HG03521 (cell line): ENCODE results near the gene PLCD3.

Experiments
- ATAC-seq: cut with Tn5 transposase; IDR thresholded peaks from one replicate; pipeline ENCODE4 v1.9.1; 2021; ENCODE audit warnings: mild to moderate bottlenecking, moderate library complexity; ENCODE audit not compliant: unreplicated experiment

PLCD3 gene

DNA sequence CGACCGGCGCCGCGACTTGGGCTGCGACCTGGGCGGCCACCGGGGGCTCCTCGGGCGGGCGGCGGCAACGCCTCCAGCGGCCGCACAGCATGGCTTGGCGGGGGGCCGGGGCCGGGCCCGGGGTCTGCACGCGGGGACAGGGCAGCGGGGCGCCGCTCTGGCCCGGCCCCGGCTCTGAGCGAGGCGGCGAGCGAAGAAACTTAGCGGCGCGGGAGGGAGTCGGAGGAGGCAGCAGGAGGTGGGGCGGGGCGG is at the start of gene PLCD3:
Gene PLCD3 (minus strand): TSS at position 196 of the 252 bp plus-strand sequence. CDS start 105 bp downstream, at position 91.
- ATAC-seq = no peak

DNA sequence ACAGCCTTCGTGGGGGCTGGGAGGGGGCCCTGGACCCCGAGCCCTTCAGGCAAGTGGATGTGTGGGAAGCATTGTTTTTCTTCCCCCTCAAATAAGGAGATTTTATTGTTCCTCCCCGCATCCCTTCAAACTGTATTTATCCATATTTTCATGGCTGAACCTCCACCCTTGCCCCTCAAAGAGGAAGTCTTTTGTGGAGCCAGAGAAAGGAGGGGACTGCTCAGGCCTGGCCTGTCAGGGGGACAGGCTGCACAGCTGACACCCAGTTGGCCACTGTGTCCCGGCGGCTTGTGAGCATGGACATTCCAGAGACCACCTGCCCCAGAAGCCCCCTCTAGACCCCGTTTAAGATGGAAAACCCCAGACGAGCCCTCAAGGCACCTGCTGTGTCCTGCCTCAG is 45.2 kb upstream of the PLCD3 start:
- no peak for ATAC-seq

DNA sequence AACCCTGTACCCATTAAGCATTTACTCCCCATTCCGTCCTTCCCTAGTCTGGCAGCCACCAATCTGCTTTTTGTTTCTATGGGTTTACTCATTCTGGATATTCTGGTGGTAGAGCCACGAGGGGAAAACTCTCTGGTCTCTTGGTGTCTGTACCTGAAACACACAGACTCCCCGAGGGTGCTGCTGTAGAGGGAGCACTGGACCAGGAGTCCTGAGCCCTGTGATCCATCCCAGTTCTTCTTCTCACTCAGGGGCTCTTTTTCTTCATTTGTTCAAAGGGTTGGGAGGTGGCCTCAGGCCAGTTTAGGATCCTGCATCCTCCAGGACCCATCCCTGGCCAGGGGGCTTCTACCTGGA is 43.4 kb upstream of the PLCD3 start:
- ATAC-seq = no peak

- ATAC-seq = no peak
Observed at GRCh38 chr17:45172541-45173286, 40.4 kb upstream of the PLCD3 start.

GRCh38 chr17:45172232-45172540 is 39.9 kb upstream of the PLCD3 start:
- no peak for ATAC-seq

- no peak for ATAC-seq
Observed at GRCh38 chr17:45171338-45172231, 39.3 kb upstream of the PLCD3 start.

DNA sequence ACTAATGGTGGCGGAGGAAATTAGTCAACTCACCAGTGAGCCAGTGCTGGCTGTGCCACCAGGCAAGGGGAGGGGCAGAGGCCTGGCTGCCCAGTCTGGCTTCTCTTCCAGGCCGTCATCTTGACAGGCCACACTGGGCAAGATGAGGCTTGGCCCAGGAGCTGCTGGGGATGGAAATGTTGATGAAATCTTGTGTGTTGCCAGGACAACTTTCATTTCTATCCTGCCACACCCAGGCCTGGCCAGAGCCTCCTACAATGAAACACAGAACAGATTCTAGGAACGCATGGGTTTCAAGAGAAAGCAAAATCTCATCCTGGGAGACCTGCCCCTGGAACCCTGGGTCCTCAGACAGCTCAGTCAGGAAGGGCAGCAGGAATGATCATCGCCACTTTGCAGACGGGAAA is 38.6 kb upstream of the PLCD3 start:
- no peak for ATAC-seq

- ATAC-seq = no peak
Observed at GRCh38 chr17:45170280-45170930, 38.1 kb upstream of the PLCD3 start.

DNA sequence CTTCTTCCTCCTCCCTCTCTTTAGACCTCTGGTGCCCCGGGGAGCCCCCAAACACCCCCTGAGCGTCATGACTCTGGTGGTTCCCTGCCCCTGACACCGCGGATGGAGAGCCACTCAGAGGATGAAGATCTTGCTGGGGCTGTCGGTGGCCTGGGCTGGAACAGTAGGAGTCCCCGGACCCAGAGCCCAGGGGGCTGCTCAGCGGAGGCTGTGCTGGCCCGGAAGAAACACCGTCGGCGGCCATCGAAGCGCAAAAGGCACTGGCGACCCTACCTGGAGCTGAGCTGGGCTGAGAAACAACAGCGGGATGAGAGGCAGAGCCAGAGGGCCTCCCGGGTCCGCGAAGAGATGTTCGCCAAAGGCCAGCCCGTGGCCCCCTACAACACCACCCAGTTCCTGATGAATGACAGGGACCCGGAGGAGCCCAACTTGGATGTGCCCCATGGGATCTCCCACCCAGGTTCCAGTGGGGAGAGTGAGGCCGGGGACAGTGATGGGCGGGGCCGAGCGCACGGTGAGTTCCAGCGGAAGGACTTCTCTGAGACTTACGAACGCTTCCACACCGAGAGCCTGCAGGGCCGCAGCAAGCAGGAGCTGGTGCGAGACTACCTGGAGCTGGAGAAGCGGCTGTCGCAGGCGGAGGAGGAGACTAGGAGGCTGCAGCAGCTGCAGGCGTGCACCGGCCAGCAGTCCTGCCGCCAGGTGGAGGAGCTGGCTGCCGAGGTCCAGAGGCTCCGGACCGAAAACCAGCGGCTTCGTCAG is 36.9 kb upstream of the PLCD3 start:
- no peak for ATAC-seq

DNA sequence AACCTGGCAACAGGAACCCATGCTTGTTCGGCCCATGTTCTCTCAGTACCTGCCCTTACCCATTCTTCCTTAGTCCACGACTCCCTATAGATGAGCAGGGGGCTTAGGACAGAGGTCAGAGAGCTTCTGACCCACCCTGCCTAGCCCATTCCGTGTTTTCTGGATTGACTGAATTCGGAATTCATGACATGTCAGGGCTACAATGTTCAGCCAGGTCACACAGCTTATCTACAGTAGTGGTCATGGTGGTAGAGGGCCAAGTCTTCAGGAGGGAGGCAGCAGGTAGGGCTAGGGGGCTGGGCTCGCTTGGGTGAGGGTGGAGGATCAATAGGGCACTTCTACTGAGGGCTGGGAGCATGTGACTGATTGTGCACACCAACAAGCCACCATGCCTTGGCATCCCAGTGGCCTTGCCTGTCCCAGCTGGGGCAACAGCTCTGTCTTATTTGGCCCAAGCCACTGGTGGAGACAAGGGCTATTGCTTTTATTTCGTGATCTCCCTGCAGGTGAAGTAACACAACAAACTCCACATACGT is 32.5 kb upstream of the PLCD3 start:
- ATAC-seq = no peak

DNA sequence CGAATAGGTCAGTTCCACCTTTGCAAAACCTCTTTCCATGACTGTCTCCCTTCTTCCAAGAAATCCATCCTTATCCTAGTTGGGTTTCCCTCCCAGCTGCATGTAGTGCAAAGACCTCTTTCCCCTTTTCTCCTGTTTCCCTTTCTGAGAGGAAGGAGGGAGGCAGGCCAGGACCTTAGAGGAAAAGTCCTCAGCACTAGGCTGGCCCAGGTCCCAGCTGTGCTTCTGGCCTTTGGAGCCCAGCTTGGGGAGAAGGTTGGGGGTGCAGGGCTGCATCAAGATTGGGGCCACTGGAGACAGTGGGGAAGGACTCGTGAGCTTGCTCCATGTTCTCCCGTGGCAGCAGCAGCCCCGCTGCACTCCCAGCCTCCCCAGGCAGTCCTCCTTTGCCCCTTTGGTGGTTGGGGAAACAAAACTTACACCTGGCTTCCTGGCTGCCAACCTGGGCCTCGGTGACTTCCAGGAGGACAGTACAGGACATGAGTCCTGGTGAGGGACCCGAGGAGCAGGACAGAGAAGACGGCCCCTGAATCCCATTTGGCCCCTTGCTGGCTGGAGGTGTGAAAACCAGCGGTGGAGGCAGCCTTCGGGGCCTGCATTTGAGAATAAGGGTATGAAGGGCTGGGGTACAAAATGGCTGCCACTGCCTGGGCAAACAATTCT is 29.8 kb upstream of the PLCD3 start:
- ATAC-seq = no peak

DNA sequence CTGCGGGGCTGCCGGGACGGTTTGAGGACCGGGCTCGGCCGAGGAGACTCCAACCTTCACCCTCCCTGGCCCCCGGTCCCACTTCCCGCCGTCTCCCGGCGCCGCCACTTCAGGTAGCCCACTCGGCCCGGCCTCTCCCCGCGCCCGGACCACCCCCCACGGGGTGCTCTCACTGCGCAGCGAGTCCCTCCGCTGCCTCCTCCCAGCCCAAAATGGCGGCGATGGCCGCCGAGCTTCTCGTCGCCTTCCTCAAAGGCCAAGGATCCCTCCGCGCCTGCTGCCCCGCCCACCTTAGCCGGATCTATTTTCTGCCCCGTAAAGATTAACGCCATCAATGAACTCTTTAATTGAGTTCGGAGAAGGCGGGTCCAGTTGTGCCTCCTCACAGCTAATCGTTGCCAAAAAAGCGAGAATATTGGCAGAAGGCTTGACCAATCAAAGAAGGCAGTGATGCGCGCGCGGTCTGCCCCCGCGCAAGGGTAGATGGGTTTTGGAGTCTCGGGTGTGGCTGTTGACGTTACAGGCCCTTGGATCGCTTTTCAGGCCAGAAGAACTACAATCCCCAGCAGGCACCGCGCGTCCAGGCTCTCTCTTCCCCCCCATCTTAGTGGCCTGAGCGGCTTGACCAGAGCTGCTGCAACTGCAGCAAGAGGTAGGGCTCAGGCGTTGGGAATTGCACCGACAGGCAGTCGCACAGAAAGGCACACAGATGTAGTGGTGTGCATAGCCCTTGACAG is 29.1 kb upstream of the PLCD3 start, which contains the start of gene HEXIM2:
Gene HEXIM2 (plus strand): TSS at position 588 of the 737 bp plus-strand sequence. CDS start 919 bp downstream, outside the sequence.
- ATAC-seq = peak; percentile 89

DNA sequence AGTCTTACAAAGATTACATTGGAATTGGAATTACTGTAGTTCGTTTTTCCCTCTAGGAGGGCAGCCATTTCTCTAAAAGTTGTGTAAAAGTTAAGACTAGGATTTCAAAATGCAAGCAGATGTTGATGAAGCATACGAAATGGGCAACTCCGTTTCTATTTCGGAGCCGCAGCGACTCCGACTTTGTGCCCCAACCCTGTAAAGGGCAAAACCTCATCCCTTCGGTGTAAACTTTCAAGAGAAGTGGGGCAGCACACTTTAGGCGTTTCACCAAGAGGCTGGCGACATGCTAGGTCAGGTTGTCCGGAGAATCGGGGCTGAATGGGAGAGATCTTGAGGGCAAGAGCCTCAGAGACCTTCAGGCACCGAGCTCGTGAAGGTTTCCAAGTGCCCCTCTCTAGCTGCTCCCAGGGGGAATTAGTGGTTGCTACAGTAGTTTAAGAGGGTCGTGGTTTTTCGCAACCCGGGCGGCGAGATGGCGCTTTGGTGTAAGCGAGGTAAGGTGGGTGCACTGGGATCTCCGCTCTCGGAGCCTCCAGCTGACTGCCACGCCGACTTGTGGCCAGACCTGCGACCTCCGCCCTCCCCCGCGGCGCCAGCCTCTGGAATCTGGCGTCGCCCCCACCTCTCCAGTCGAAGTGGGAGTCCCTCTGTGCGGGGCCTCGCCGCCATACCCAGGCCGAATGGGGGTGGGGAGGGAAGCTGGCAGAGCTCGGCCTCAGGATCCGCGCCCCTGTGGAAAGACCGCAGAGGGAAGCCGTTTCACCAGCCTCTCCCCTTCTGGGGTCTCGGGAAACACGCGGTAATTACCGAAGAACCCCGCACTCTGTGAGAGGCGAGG is 28.4 kb upstream of the PLCD3 start:
- ATAC-seq = peak; percentile 23

DNA sequence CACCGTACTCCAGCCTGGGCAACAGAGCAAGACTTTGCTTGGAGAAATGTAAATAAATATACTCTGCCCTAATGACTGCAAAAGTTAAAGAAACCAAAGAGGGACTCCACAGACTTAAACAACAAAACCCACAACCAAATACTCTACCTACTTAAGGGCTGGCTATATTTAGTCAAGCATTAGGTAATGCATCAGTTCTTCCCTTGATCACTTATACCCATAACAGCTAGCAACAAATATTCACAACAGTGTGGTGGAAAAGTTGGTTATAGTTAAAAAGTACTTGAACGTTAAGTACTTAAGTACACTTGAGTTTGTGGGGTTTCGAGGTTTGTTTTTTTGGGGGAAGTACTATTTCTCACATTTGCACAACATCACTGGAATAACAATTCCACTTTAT is 23.9 kb upstream of the PLCD3 start:
- ATAC-seq = no peak

GRCh38 chr17:45155483-45155882 is 23.2 kb upstream of the PLCD3 start:
- ATAC-seq = no peak

GRCh38 chr17:45155029-45155428 is 22.7 kb upstream of the PLCD3 start:
- ATAC-seq = no peak

DNA sequence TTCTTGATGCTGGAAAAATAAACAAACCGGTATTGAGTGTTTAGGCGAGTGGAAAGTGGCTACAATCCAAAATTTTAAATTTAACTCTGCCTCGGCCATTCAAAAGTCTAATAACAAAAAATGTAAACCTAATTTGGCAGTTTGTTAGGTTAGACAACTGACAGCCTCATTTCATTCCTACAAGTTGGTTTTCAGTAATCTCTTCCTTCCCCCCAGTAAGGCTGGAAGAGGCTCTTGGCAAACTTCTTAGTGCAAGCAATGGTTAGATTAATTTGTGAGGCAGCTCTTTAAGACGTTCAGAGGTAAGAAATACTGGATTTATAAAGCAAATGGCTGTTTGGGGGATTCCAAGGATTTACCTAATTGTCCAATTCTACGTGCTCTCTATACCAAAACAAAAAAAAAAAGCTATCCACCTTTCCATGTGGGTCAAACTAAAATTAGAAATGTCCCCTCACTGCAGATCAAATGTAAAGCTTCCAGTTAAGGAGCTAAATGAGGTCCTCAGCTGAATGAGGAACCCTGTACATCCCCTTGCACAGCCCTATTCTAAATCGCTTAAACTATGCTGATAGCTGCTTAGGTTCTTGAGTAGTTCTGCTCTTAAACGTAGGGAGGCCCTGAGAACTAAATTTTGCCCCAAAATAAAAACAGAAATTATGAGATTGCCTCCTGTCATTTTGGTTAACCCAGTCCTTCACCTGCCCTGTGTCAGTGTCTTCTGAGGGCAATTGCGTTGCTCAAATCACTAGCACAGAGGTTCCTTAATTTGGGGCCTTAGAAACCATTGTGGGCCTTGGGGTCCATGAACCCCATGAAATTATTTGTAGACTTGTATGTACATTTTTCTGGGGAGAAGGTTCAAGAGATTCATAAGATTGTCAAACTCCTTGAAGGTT is 18.8 kb upstream of the PLCD3 start:
- ATAC-seq = no peak
